K562 (cell line): Measurements from ENCODE around the gene KCNC3. TPM values are rescaled to one million over a fixed set of nuclear protein-coding genes. Genes with fewer than 3 reads are reported as not detected.

Experiments used
- ATAC-seq: fragments of 200-7000 bp; cut with Tn5 transposase; 3 replicates; pipeline ENCODE4 v1.9.1; 2020; ENCODE audit warnings: moderate library complexity
- BruUV-seq: library from RNA; stranded (reverse); fragments of 400-500 nt; replicated peaks from 2 replicates; lab custom pipeline; 2021; lab: Mats Ljungman, UMichigan
- CTCF ChIA-PET: fragments of 300-600 bp; formaldehyde crosslinking; extraction: SDS; loops from one replicate; lab custom pipeline; 2021; ENCODE audit warnings: low intra/inter-chr PET ratio; lab: Yijun Ruan, JAX
- POLR2A ChIA-PET: fragments of 300-600, 350-650 bp; sonication (Branson Sonifier 250); formaldehyde crosslinking; extraction: SDS; loops from one replicate; lab custom pipeline; 2021; ENCODE audit warnings: antibody characterized with exemption, inconsistent platforms; lab: Yijun Ruan, JAX
- DNase-seq, 4 experiments: peaks; one replicate each; pipeline versions ENCODE4 v3.0.0 to v3.0.0-alpha.2; 2011 to 2018; ENCODE audit warnings: low spot score in 3 of 4, mixed read lengths in 3 of 4; ENCODE audit errors: extremely low read depth in 1 of 4
- FAIRE-seq: peaks from 2 replicates; lab custom pipeline; 2011; peaks lifted over from hg19 to GRCh38; lab: Jason Lieb, UNC
- H2AFZ ChIP-seq: 2 replicates; pipeline ENCODE4 v1.6.0; 2011; ENCODE audit warnings: low read depth, low read length, control low read depth, inconsistent platforms
- H3K27ac ChIP-seq: fragments of 200-600 bp; 3 replicates; pipeline ENCODE4 v1.8.0; 2011; ENCODE audit warnings: low read depth, mild to moderate bottlenecking, control low read depth, inconsistent platforms, low read length, moderate library complexity, mixed read lengths; ENCODE audit errors: extremely low read depth
- H3K27me3 ChIP-seq, 2 experiments: fragments of 300-600 bp in 1 of 2; 2 replicates in 1 of 2; 3 replicates in 1 of 2; pipeline versions ENCODE4 v1.6.0 to v1.8.0; 2011; ENCODE audit warnings: inconsistent platforms in 2 of 2, low read length in 2 of 2, mild to moderate bottlenecking in 1 of 2, mixed read lengths in 1 of 2, moderate library complexity in 1 of 2; ENCODE audit not compliant: control insufficient read depth in 2 of 2, insufficient read depth in 2 of 2
- H3K36me3 ChIP-seq: fragments of 300-600 bp; 3 replicates; pipeline ENCODE4 v1.8.0; 2011; ENCODE audit warnings: mild to moderate bottlenecking, low read length, inconsistent platforms; ENCODE audit not compliant: control insufficient read depth, insufficient read depth
- H3K4me1 ChIP-seq, 2 experiments: fragments of 200-600 bp in 1 of 2; replicated peaks in 1 of 2; 2 replicates in 1 of 2; 3 replicates in 1 of 2; pipeline versions ENCODE4 v1.5.1 to v1.8.0; 2011; ENCODE audit warnings: inconsistent platforms in 2 of 2, low read length in 2 of 2, mild to moderate bottlenecking in 1 of 2, mixed read lengths in 1 of 2, moderate library complexity in 1 of 2; ENCODE audit not compliant: control insufficient read depth in 2 of 2, insufficient read depth in 2 of 2
- H3K4me2 ChIP-seq: 2 replicates; pipeline ENCODE4 v1.6.1; 2011; ENCODE audit warnings: low read length, control low read depth, inconsistent platforms, mixed read lengths; ENCODE audit not compliant: insufficient read depth
- H3K4me3 ChIP-seq: fragments of 200-600 bp; sonication (generic), shearing (Covaris generic); 2 replicates; pipeline ENCODE4 v1.5.1; 2016; ENCODE audit warnings: control low read depth, inconsistent platforms
- H3K79me2 ChIP-seq: fragments of 200-600 bp; 3 replicates; pipeline ENCODE4 v1.8.0; 2011; ENCODE audit warnings: low read length, inconsistent platforms; ENCODE audit not compliant: control insufficient read depth, insufficient read depth
- H3K9ac ChIP-seq, 2 experiments: 2 replicates each; pipeline versions ENCODE4 v1.6.0 to v1.6.1; 2011; ENCODE audit warnings: low read depth in 2 of 2, low read length in 2 of 2, control low read depth in 1 of 2, inconsistent platforms in 1 of 2, mild to moderate bottlenecking in 1 of 2, mixed read lengths in 1 of 2; ENCODE audit not compliant: insufficient read depth in 1 of 2
- H3K9me1 ChIP-seq: one replicate; pipeline ENCODE4 v1.6.0; 2011; ENCODE audit warnings: inconsistent platforms, mild to moderate bottlenecking, low read length, moderate library complexity; ENCODE audit not compliant: control insufficient read depth, insufficient read depth
- H3K9me3 ChIP-seq: replicated peaks from 2 replicates; pipeline ENCODE4 v1.5.1; 2011; ENCODE audit warnings: low read depth, low read length, inconsistent platforms; ENCODE audit not compliant: control insufficient read depth, insufficient read depth
- H4K20me1 ChIP-seq: replicated peaks from 2 replicates; pipeline ENCODE4 v1.6.1; 2011; ENCODE audit warnings: low read length, inconsistent platforms, mixed read lengths; ENCODE audit not compliant: control insufficient read depth, insufficient read depth
- ADNP ChIP-seq: fragments of 200-800 bp; sonication (Bioruptor generic); IDR thresholded peaks from 2 replicates; pipeline ENCODE4 v1.6.1; 2016; ENCODE audit warnings: missing genetic modification characterization, missing compliant biosample characterization
- CBX8 ChIP-seq: fragments of 200-600 bp; sonication (generic); IDR thresholded peaks from 2 replicates; pipeline ENCODE4 v1.6.1; 2012; ENCODE audit warnings: borderline replicate concordance, mixed run types, low read depth, mild to moderate bottlenecking, moderate library complexity, mixed read lengths, low read length, control low read depth, inconsistent platforms; ENCODE audit not compliant: poor library complexity, severe bottlenecking; ENCODE audit errors: extremely low read depth
- FOSL1 ChIP-seq: fragments of 200-800 bp; sonication (Bioruptor generic); conservative IDR thresholded peaks from 2 replicates; pipeline ENCODE4 v1.6.1; 2016; ENCODE audit warnings: missing genetic modification characterization, missing compliant biosample characterization
- HNRNPH1 ChIP-seq: fragments of 200-400 bp; formaldehyde crosslinking; optimal IDR thresholded peaks from 2 replicates; pipeline ENCODE3; 2017; ENCODE audit warnings: low read depth, mild to moderate bottlenecking, low read length, moderate library complexity
- NFXL1 ChIP-seq: fragments of 450-650 bp; formaldehyde crosslinking; IDR thresholded peaks from 2 replicates; pipeline ENCODE4 v1.4.0; 2021; ENCODE audit warnings: mild to moderate bottlenecking
- PRPF4 ChIP-seq: fragments of 200-400 bp; formaldehyde crosslinking; IDR thresholded peaks from one replicate; pipeline ENCODE4 v1.6.1; 2017; ENCODE audit warnings: low read length, low read depth, mild to moderate bottlenecking; ENCODE audit not compliant: insufficient read depth, poor library complexity, severe bottlenecking
- RAD51 ChIP-seq: fragments of 450-650 bp; IDR thresholded peaks from 2 replicates; pipeline ENCODE4 v1.7.1; 2016; ENCODE audit warnings: low read depth, mild to moderate bottlenecking, borderline replicate concordance
- ZBTB17 ChIP-seq: fragments of 450-650 bp; formaldehyde crosslinking; IDR thresholded peaks from 2 replicates; pipeline ENCODE4 v1.4.0; 2020; ENCODE audit warnings: mild to moderate bottlenecking
- ZNF586 ChIP-seq: fragments of 450-650 bp; formaldehyde crosslinking; conservative IDR thresholded peaks from 2 replicates; pipeline ENCODE4 v1.4.0; 2020; ENCODE audit warnings: mild to moderate bottlenecking, moderate library complexity
- WGBS: fragments of 100-300 bp; shearing (Covaris generic); methylation state at CpG from one replicate; pipeline ENCODE4 v1.1.6; 2016; ENCODE audit warnings: low coverage, mixed read lengths; ENCODE audit not compliant: insufficient coverage; ENCODE audit errors: missing lambda C conversion rate; 5-methylcytosine and 5-hydroxymethylcytosine counted together
- in situ Hi-C: fragments of 300-500 bp; cut with MboI; formaldehyde crosslinking; loops from 4 replicates; pipeline ENCODE4 v1.15.0; 2018; ENCODE audit warnings: inconsistent platforms, mixed read lengths
- intact Hi-C: fragments of 100-400 bp; cut with micrococcal nuclease; formaldehyde crosslinking; loops from 2 replicates; pipeline ENCODE4 v1.14.2; 2022
- polyA plus RNA-seq, 8 experiments: library from polyadenylated mRNA; depleted of rRNA in 4 of 8; stranded (reverse) in 5 of 8; unstranded in 3 of 8; fragments of >200 nt; fragmentation: Nextera tagmentation in 2 of 8; fragmentation: Illumina TruSeq in 1 of 8; extraction: Ambion mirVana in 2 of 8; extraction: Trizol in 1 of 8; gene quantifications; 2 replicates each; pipeline versions ENCODE4 v1.2.1 to v1.2.3, GENCODE V29; 2011 to 2014; ENCODE audit warnings: inconsistent platforms in 1 of 8, missing spikeins in 1 of 8
- total RNA-seq, 7 experiments: library from RNA; depleted of rRNA in 6 of 7; stranded (reverse); fragments of >200 nt in 6 of 7; fragmentation: Illumina TruSeq in 2 of 7; extraction: Trizol in 2 of 7; gene quantifications; 2 replicates each; pipeline versions ENCODE4 v1.2.1 to v1.2.3, GENCODE V29; 2011 to 2021; ENCODE audit warnings: low replicate concordance in 1 of 7
- TF ChIP-seq, protein P1 (sequence below): fragments of 250-450 bp; sonication (Bioruptor Pico); IDR thresholded peaks from 2 replicates; pipeline ENCODE4 v1.8.0; 2022; ENCODE audit warnings: moderate library complexity, mild to moderate bottlenecking, inconsistent platforms
- TF ChIP-seq, protein P2 (sequence below), 2 experiments: fragments of 150-350 bp in 1 of 2; IDR thresholded peaks; 2 replicates each; pipeline ENCODE4 v1.6.1; 2012 to 2016; ENCODE audit warnings: low read depth in 2 of 2, low read length in 2 of 2, mild to moderate bottlenecking in 1 of 2, moderate library complexity in 1 of 2
- TF ChIP-seq, protein P3 (sequence below): fragments of 250-450 bp; sonication (Bioruptor Pico); IDR thresholded peaks from 2 replicates; pipeline ENCODE4 v1.4.0; 2020; ENCODE audit warnings: mild to moderate bottlenecking, moderate library complexity, borderline replicate concordance

The KCNC3 gene
- total and polyA plus RNA-seq, 9 of the 15 experiments (the other 6 are each of a cell fraction or from before 2014, with no cell fraction given) = 0.03 to 26.2 (median 2.0) TPM

DNA sequence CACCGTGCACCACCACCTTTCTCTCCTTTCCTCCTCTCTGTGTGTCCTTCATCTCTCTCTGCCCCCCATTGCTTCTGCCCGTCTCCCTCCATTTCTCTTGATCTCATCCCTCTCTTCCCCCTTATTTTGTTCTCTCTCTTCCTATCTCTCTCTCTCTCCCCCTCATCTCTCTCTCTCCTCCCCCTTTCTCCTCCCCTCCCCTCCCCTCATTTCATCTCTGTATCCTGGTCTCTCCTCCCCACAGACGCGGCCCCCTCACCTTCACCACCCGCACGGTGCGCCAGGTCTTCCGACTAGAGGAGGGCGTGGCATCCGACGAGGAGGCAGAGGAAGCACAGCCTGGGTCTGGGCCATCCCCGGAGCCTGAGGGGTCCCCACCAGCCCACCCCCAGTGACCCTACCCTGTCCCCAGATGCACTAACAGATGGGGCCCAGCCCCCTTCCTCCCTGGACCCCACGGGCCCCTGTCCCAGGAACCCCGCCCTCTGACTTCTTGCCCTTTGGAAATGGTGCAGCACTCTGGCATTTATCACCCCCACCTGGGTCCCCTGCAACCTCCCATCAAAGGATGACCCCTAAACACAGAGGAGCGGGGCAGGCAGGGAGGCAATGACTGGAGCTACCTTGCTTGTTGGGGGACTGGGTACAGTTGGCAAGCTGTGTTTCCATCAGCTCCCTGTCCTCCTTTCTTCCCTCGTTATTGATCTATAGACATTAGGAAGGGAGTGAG, 19.6 kb downstream of the KCNC3 start (continued):
- TF ChIP-seq ZNF586 (CRISPR knock-in tag) (no peak), ZBTB17 (CRISPR knock-in tag) (no peak), NFXL1 (CRISPR knock-in tag) (no peak), ADNP (tag) (no peak)

DNA sequence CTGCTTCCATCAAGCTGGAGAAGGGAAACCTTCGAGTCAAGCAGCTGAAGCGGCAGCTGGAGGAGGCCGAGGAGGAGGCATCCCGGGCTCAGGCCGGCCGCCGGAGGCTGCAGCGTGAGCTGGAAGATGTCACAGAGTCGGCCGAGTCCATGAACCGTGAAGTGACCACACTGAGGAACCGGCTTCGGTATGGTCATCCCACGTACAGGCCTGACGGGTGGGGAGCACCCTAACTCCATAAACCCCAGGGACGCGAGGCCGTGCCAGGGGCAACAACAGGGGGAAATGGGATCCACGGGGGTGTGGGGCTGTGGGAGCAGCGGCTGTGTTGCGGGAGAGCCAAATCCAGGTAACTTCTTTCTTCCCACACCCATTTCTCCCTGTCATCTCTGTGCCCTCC, 20.2 kb downstream of the KCNC3 start:
- peaks cover 0 to 27% of the 10 kb centered on the region in 2 experiments; a peak in 4 of 5 replicates for H3K4me1 ChIP-seq
- ChIA-PET POLR2A (interaction anchor here (0.7 to 0.9 kb wide), 2 partner anchors 8 to 68 kb away, joined by 3 read pairs; no protein-coding TSS in a partner anchor), CTCF (no interaction called here)
- in situ Hi-C loops (no loop called here), intact Hi-C loops (no loop called here)
- H4K20me1 ChIP-seq = peaks cover 3% of the 10 kb centered on the region; the same call in 1 of the 2 replicates
- H3K79me2 ChIP-seq = no peaks in the 10 kb centered on the region
- ATAC-seq (peak; percentile 22; the same call in 1 of the 3 replicates), FAIRE-seq (no peak), DNase-seq (no peak)
- BruUV-seq = no TSS peak
- 0 out of 4 replicates have a peak overlapping the region, but pooled peaks of 1 of the 2 experiments have one; percentile 54 for H3K9ac ChIP-seq
- no peaks in the 10 kb centered on the region for H3K36me3 ChIP-seq
- H3K4me3 ChIP-seq = no peak overlapping the region
- no peaks in the 10 kb centered on the region for H3K9me1 ChIP-seq
- H2AFZ ChIP-seq = no peak overlapping the region
- no peak overlapping the region for H3K27ac ChIP-seq
- no peaks in the 10 kb centered on the region for H3K9me3 ChIP-seq
- WGBS = 3% methylated on average over 21 of the region's 21 CpGs
- H3K27me3 ChIP-seq = peaks cover 36 to 53% of the 10 kb centered on the region in 2 experiments
- no peak overlapping the region for H3K4me2 ChIP-seq
- TF ChIP-seq CBX8 = no peak
- TF ChIP-seq, protein P1, sequence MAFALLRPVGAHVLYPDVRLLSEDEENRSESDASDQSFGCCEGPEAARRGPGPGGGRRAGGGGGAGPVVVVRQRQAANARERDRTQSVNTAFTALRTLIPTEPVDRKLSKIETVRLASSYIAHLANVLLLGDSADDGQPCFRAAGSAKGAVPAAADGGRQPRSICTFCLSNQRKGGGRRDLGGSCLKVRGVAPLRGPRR = no peak
- TF ChIP-seq, protein P2, sequence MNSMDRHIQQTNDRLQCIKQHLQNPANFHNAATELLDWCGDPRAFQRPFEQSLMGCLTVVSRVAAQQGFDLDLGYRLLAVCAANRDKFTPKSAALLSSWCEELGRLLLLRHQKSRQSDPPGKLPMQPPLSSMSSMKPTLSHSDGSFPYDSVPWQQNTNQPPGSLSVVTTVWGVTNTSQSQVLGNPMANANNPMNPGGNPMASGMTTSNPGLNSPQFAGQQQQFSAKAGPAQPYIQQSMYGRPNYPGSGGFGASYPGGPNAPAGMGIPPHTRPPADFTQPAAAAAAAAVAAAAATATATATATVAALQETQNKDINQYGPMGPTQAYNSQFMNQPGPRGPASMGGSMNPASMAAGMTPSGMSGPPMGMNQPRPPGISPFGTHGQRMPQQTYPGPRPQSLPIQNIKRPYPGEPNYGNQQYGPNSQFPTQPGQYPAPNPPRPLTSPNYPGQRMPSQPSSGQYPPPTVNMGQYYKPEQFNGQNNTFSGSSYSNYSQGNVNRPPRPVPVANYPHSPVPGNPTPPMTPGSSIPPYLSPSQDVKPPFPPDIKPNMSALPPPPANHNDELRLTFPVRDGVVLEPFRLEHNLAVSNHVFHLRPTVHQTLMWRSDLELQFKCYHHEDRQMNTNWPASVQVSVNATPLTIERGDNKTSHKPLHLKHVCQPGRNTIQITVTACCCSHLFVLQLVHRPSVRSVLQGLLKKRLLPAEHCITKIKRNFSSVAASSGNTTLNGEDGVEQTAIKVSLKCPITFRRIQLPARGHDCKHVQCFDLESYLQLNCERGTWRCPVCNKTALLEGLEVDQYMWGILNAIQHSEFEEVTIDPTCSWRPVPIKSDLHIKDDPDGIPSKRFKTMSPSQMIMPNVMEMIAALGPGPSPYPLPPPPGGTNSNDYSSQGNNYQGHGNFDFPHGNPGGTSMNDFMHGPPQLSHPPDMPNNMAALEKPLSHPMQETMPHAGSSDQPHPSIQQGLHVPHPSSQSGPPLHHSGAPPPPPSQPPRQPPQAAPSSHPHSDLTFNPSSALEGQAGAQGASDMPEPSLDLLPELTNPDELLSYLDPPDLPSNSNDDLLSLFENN (IDR thresholded peaks at IDR 0.05; ENCODE audit: low read depth in 2 of 2, low read length in 2 of 2) = no peak
- no peak for TF ChIP-seq HNRNPH1
- TF ChIP-seq, protein P3, sequence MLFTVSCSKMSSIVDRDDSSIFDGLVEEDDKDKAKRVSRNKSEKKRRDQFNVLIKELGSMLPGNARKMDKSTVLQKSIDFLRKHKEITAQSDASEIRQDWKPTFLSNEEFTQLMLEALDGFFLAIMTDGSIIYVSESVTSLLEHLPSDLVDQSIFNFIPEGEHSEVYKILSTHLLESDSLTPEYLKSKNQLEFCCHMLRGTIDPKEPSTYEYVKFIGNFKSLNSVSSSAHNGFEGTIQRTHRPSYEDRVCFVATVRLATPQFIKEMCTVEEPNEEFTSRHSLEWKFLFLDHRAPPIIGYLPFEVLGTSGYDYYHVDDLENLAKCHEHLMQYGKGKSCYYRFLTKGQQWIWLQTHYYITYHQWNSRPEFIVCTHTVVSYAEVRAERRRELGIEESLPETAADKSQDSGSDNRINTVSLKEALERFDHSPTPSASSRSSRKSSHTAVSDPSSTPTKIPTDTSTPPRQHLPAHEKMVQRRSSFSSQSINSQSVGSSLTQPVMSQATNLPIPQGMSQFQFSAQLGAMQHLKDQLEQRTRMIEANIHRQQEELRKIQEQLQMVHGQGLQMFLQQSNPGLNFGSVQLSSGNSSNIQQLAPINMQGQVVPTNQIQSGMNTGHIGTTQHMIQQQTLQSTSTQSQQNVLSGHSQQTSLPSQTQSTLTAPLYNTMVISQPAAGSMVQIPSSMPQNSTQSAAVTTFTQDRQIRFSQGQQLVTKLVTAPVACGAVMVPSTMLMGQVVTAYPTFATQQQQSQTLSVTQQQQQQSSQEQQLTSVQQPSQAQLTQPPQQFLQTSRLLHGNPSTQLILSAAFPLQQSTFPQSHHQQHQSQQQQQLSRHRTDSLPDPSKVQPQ = no peak
- no peak for TF ChIP-seq PRPF4
- no peak for TF ChIP-seq FOSL1 (tag)
- TF ChIP-seq RAD51 = no peak
